CMK (cell line): ENCODE measurements around the gene NTN5.
"Not testable (repeated sequence)": the region's sequence is repeated elsewhere in the genome, so short reads cannot be mapped to it uniquely, and the experiment has no call there.

Experiments used
- DNase-seq: peaks from one replicate; pipeline ENCODE4 v3.0.0-alpha.2; 2010; ENCODE audit warnings: low read depth

The NTN5 gene

DNA sequence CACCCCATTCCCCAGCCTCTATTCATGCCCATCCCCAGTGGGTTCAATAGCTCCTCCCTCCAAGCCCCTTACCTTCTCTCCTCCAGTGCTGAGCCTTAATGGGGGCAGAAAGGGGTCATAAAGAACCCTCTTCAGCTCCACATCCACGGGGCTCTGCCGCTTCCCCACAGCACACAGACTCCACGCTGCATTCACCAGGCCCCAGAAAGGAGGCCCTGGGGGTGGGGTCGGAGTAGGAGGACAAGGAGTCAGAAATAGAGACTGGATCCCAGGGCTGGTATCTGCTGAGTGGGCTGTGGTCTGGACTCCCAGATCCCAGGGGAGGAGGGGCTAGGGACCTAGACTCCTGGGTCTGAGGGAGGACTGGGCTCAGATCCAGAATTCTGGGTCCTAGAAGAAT is 28.5 kb downstream of the NTN5 start:
- no peak for DNase-seq

DNA sequence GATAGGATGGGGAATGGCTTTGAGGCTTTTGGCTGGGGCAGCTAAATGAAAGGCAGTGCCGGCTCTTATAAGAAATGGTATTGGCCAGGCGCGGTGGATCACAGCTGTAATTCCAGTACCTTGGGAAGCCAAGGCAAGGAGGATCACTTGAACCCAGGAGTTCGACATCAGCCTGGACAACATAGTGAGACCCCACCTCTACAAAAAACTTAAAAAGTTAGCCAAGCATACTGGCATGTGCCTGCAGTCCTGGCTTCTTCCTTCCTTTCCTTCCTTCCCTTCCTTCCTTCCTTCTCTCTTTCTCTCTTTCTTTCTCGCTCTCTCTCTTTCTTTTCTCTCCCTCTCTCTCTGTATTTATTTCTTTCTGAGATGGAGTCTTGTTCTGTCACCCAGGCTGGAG is 30.0 kb downstream of the NTN5 start:
- DNase-seq, result no peak

DNA sequence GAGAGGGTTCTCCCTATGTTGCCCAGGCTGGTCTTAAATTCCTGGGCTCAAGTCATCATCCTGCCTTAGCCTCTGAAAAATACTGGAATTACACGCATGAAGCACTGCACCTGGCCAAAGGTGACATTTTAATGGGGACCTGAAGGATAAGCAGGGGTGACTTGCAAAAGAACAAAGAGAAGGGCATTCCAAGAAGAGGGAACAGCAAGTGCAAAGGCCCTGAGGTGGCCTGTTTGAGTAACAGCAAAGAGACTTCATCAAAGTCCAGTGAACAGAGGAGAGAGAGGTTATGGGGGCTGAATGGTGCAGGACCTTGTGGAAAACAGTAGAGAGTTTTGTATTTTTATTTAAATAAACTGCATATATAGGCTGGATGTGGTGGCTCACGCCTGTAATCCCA is 31.0 kb downstream of the NTN5 start:
- no peak for DNase-seq

DNA sequence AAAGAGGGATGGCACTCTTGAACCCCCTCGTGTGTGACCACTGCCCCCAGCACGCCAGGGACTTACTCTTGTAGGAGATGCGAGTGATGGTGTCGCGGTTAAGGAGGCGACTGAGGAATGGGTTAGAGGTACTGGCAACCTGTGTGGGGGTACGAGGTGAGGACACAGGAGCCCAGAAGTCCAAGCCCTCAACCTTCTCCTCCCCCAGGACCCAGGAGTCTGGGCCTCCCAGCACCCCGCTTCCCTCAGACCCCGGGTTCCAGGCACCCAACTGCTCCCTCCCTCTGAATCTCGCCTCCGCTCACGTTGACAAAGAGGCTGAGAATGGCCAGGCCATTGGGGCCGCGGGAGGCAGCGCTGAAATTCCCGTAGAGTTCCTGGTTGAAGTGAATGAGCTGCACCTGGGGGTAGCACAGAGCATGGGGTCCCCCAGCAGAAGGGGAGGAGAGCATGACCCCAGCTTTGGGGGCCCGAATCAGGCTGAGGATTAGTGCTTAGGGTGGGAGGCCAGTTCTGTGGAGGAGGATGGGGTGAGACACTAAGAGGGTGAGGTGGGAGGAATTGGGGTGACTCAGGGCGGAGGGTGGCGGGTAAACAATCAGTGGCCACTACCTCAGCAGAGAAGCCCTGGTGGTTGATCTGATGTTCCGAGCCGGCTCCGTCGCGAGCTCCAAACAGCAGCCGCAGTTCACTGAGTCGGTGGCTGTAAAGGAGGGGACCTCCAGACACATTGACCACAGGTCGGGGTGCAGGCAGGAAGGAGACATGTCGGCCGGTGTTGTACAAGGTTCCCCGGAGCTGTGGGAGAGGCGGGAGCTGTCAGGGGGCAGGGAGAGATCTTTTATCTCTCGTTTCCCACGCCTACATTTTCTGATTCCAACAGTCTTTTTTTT is 33.1 kb downstream of the NTN5 start:
- no peak for DNase-seq

DNA sequence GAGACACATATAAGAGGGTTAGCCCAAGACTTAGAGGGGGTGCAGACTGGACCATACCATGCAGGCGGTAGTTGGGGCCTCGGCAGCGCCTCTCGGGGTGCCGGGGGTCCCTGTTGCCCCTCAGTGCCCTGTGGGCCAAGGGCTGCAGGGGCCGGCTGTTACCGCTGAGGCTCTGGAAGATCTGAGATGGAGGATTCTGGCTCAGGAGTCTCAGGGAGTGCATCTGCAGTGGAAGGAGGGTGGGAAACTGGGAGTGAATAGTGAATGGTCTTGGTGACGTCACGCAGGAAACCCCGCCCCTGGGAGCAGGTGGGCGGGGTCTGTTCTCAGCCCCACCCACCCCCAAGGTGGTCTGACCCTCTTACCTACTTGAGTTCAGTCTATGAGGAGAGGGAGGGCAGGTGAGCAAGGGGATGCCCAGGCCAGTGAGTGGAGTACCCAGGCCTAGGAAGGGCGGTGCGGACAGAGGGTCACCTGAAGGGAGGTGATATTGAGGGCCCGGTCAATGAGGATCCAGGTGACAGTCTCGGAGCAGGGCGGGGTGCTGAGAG is 33.9 kb downstream of the NTN5 start:
- no peak for DNase-seq

DNA sequence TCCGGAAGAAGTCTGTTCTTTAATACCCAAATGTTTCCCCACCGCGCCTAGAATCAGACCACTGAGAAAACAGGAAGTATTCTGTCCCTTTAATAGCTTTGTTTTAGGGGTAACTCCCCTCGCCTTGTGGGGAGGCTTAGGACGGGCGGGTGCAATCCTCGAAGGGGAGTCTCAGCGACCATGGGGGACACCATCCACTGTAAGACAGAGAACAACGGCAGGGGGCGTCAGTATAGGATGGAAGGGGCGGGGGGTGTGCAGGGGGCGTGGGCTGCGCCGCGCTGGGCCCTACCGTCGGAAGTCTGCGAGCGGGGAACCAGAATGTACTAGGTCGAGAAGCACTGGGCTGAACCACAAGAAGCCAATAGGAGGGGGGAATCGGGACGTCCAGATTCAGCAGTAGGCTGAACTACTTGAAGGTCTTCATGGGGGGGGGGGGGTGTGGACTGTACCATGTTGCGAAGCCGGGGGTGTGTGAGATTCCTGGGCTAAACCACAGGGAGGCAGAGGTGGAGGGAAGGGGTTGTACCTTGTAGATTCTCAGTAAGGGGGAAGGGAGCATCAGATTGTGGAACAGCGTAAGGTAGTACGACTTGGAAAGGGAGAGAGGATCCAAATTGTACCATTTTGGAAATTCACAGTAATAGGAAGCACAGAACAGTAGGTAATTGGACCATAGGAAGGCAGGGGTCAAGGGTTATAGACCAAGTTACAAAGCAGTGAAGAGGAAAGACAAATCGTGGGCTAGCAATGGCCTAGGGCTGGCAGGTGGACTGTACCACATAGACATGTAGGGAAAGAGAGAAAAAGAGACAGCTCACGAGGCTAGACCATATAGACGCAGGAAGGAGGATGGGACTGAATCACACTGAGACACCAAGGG is 34.6 kb downstream of the NTN5 start:
- DNase-seq, result peak; percentile 99

DNA sequence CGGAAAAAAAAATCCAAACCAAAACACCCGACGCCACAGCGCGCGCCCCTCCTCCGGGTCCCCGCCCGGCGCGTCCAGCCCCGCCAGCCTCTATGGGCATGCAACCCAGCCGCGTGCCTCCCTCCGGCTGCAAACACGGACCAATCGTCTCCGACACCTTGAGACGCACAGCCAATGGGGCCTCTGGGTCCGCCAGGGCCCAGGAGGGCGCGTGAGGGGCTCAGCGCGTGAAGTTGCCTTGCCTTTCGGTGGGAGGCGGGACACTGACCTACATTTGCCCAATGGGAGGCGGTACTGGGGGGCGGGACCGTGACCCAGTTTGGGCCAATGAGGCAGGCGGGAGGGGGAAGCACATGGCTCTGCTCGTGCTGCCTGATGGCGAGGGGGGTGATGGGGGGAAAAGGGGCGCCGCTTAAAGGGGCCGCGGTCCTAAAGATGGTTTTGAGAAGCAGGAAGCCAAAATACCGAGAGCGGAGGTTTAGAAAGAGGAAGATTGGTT is 35.3 kb downstream of the NTN5 start:
- DNase-seq, result peak; percentile 100

DNA sequence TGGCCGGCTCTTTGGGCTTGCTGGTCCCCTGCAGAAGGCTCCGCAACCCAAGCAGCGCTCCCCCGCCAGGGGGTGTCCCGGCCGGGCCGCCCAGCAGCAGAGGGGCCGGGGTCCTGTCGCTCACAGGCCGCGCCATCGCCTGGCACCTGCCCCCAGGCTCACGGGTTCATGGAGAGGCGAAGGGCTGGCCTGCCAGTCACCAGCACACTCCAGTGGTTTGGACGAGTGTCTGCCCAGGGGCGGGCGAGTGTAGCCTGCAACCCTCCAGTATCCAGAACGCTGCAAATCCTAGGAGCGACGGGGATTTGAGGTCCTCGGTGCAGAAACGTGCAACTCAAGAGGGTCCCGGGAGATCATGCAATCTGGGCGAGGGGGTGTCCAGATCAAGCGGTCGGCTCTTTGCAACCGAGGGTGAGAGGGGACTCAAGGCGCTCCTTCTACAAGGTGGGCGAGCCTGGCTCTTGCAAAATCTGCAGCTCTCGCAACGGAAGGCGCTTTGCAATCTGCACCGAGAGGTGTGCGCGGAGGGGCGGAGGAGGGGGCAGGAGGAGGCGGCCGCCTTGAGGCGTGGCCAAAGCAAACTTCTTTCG is 35.9 kb downstream of the NTN5 start, which contains the start of gene DBP:
Gene DBP, minus strand, starts transcription at position 521 of the 590 bp plus-strand sequence. Its CDS starts 385 bp downstream, at position 136.
- no peak for DNase-seq

DNA sequence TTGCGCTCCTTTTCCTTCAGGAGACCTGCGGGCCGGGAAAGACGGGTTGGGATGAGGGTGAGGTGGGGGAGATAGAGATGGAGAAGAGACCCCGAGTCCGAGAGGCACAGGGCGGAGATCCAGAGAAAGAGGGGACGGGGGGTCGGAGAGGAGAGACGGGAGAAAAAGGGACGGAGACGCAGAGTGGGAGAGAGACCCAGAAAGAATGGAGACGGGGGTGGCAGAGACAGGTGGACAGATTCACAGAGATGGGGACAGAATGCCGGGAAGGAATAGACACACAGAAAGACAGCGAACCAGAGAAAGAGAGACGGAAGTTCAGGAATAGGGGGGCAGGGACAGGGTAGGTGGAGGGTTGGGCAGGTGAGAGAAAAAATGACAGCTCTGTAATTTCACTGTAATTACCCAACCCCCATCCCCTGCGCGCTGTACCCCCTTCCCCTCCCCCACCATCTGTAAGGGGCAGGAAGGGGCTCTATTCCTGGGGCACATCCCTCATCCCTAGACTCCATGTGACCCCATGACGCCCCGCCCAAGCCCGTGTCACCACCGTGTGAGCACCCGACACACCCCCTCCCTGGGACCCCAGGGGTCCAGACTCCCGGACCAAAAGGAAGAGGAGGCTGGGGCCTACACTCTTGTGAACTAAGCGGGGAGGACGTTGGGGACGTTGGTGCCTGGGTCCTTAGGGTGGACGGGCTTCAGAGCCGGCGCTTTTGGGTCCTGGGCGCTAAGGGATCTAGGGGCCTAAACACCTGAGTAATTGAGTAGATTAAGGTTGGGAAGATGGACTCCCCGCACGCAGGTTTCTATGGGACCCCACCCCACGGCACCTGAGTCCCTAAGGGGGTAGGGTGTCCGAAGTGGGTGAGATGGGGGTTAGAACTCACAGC is 36.6 kb downstream of the NTN5 start:
- DNase-seq, result no peak

DNA sequence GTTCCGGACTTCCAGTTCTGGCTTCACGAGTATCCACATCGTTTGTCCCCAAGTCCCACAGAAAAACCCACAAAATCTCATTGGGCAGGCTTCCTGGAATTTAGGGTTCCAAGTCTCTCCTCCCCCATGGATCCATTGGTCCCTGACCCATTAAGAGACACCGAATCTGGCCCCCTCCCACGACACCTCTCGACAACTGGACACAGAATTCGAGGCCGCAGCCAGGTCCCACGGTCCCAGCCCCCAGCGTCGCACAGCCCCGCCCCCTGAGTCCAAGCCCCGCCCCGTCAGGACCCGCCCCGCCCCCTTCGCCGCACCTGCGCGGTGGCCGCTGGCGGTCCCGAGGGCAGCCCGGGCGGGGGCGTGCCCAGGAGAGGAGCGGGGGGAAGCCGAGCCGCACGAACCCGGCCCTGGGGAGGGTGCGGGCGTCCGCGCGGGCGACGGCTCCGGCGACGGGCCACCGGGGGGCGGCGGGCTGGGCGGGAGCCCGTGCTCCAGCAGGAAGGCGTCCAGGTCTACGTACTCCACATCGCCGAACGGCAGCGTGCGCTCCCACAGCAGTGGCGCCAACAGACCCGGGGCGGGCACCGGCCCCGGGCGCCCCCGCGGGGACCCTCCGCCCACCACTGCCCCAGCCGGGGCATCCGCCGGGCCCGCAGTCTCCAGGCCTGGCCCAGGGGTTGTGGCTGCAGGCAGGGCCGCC is 37.4 kb downstream of the NTN5 start:
- peak; percentile 75 for DNase-seq

DNA sequence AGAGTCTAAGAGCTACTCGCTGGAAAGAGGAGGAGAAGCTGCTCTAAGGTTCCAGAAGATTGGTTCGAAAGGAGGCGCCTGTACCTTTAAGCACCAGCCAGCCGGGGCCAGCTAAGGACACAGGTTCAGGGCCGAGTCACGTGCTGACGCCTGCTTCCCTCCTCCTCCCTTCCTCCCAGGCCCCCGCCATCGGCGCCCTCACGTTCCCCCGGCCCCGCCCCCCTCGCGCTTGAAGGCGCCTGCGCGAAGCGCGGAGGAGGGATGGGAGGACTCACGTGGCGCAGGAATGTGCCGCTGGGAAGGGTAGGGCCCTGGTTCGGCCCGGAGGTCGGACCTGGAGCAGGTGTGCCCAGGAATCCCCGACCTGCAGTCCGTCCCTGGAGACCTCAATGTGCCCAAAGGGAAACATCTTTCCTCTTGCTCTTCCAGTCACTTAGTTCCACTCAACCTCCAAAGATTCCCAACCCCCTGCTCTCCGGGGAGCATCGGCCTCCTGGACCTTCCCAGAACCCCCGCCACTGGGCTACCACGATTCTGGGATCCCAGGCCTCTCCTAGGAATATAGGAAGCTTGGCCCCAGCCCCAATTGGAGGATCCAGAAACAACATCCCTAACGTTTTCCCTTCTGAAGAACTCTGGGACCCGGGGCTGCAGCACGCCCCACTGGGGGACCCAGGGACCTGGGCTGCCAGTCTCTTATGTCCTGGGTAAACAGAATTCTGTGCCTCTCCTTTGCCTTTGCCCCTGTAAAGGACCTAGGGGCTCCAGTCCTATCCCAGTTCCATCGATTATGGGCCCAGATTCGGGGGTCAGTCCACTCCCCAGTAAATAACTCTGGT is 38.2 kb downstream of the NTN5 start:
- DNase-seq, result peak; percentile 97

DNA sequence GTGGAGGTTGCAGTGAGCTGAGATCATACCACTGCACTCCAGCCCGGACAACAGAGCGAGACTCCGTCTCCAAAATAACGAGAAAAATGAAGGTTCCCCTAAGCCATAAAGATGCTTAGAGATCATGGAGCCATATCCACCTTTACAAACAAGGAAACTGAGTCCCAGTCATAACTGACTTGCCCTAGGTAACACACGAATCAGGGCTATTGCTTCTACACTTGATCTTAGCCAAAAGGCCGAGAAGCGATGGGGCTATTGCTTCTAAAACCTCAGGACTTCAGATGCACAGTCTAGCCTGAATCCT is 38.8 kb downstream of the NTN5 start:
- DNase-seq, result no peak

DNA sequence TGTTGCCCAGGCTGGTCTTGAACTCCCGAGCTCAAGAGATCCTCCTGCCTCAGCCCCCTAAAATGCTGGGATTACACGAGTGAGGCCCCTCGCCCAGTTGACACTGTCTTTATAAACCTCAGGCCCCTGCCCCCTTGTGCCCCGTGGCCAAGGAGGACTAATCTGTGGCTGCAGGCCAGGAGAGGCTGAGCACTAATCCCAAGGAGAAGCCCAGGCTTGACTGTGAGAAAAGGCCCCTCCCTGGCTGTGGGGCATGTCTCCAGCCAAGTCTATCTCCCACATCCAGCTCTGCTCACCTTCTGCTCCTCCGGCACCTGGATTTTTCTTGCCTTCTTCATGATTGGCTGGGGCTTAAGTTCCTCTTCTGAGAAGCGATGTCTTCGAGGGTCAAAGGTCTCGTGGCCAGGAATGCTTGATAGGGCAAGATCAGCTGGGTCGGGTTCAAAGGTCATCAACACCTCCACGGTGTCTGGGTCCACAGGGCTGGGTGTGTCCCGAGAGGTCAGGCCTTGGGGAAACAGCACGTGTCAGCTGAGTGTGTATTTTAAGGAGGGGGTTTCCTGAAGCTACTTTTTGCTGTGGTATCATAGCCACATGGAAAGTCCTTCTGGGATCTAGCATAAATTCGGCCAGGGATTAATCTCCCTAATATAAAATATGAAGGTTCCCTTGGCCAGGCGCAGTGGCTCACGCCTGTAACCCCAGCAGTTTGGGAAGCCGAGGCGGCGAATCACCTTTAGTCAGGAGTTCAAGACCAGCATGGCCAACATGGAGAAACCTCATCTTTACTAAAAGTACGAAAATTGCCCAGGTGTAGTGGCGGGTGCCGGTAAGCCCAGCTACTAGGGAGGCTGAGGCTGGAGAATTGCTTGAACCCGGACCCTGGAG is 39.4 kb downstream of the NTN5 start:
- no peak for DNase-seq

DNA sequence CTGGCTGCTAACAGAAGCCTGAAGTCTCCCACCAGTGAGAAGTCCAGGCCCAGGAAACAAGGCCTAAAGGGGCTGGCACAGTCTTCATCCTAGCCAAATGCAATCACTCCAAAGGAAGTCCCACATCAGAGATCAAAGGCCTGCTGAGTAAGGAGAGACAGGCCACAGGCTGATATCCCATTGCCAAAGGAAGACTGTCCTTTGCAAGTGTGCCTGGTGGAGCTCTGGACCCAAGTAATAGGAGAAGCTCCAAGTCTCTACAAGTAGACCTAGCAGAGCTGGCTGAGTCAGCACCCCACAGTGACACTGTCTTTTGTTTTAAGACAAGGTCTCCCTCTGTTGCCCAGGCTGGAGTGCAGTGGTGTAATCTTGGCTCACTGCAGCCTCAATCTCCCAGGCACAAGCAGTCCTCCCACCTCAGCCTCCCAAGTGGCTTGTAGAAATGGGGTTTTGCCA is 40.1 kb downstream of the NTN5 start:
- DNase-seq, result no peak

DNA sequence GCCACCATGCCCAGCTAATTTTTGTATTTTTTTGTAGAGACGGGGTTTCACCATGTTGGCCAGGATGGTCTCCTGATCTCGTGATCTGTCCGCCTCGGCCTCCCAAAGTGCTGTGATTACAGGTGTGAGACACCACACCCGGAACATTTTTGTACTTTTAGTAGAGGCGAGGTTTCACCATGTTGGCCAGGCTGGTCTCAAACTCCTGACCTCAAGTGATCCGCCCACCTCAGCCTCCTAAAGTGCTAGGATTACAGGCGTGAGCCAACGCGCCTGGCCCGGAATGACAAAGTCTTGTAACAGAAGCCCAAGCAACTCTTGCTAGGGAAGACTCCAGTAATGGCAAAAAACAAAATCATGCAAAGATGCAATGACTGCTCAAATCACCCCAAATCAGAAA is 40.5 kb downstream of the NTN5 start:
- DNase-seq, result not testable (repeated sequence)

DNA sequence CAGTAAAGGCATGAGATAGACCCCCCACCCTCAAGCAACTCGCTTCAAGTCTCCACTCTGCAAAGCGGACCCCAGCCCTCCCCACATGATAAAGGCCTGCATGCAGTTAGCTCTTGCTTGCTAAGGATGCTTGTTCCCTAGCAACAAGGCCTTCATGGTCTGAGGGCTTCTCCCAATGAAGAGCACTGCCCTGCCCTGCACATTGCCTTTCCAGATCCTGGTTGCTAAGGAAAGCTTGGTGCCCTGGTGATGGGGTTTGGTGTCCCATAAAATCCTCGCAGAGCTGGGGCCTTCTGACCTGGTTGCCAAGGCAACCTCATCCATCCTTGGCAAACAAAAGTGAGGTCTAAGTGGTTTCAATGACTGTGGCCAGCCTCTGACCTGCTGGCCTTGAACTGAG is 41.6 kb downstream of the NTN5 start:
- DNase-seq, result no peak

DNA sequence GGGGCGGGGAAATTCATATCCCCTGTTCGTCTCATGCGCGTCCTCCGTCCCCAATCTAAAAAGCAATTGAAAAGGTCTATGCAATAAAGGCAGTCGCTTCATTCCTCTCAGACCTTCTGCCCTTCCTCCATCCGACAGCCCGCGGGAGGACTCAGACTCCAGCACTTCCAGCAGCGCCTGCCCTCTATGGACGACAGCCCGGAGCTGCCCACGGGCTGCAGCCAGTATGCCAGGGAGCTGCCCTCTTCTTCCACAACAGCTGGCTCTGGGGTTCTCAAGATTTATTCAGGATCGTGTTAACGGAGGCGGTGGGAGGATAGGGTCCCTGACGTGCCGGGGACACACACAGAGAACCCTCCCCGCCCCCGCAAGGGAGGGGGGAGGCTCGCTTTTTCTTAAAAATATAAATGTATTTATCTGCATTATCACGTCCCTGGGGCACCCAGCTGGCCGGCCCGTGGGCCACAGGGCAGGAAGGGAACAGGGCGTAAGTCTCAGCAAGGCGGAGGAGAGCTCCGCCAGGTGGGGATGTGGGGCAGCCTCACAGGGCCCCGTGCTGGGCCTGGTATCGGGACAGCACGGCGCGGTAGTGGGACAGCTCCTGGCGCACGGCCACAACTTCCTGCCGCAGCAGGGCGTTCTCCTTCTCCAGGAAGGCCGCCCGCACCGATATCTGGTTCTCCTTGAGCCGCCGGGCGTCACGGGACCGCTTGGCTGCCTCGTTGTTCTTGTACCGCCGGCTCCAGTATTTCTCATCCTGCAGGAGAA is 42.3 kb downstream of the NTN5 start:
- DNase-seq, result peak; percentile 74
